ENCODE data around the gene KLHL6. TPM values are rescaled to one million over a fixed set of nuclear protein-coding genes. Genes with fewer than 3 reads are reported as not detected.
A peak's percentile ranks its signal among the peaks of the same experiment; 100 is the strongest.

Gene KLHL6
- total and polyA plus RNA-seq, 2 of the 13 experiments (the other 11 are each of a cell fraction or from before 2014, with no cell fraction given): not detected

- H3K4me2 ChIP-seq (ENCODE audit: low read depth, low read length): no peak overlapping the region
- TF ChIP-seq TBX3 (IDR thresholded peaks at IDR 0.05; ENCODE audit: borderline replicate concordance): no peak
- no peak for TF ChIP-seq ATF5 (CRISPR knock-in tag; IDR thresholded peaks at IDR 0.05; ENCODE audit: low read depth)
- TF ChIP-seq SMYD3 (CRISPR knock-in tag; IDR thresholded peaks at IDR 0.05): no peak
- TF ChIP-seq POGZ (CRISPR knock-in tag; IDR thresholded peaks at IDR 0.05): no peak
- TF ChIP-seq RARG (CRISPR knock-in tag; IDR thresholded peaks at IDR 0.05; ENCODE audit: low read depth): no peak
- TF ChIP-seq RCOR2 (CRISPR knock-in tag; IDR thresholded peaks at IDR 0.05): no peak
- no peak for TF ChIP-seq HDAC2 (CRISPR knock-in tag; IDR thresholded peaks at IDR 0.05)
- no TSS peak for BruUV-seq (replicated peaks)
- in situ Hi-C loops (cut with HindIII; ENCODE audit: extremely low pct_ligation_motif_present, low pct_unique_long_range_greater_than_20kb): no loop called here
- no peaks in the 10 kb centered on the region for H3K4me1 ChIP-seq (ENCODE audit: insufficient read depth, low read length)
- H3K9ac ChIP-seq (ENCODE audit: insufficient read depth, low read depth, low read length): no peak overlapping the region
- H3K27ac ChIP-seq (ENCODE audit: extremely low read length, insufficient read depth, low read length): no peak overlapping the region
- DNase-seq (ENCODE audit: low spot score): no peak
- WGBS (ENCODE audit: low lambda C conversion rate): 56% methylated on average over 4 of the region's 4 CpGs
- ATAC-seq: no peak
- H2AFZ ChIP-seq (ENCODE audit: low read length): no peak overlapping the region
- intact Hi-C loops (cut with micrococcal nuclease; ENCODE audit: unreplicated experiment): no loop called here
- H4K20me1 ChIP-seq (ENCODE audit: insufficient read depth, low read length): no peaks in the 10 kb centered on the region
- H3K36me3 ChIP-seq (replicated peaks in 1 of 2; ENCODE audit: control insufficient read depth in 1 of 2, insufficient read depth in 2 of 2, low read length in 2 of 2): no peaks in the 10 kb centered on the region
- FAIRE-seq: no peak
- no peaks in the 10 kb centered on the region for H3K79me2 ChIP-seq (ENCODE audit: insufficient read depth, low read length)
- CTCF ChIA-PET (ENCODE audit: low intra/inter-chr PET ratio, low total read pairs): no interaction called here
- POLR2A ChIA-PET: no interaction called here
- no peaks in the 10 kb centered on the region for H3K9me3 ChIP-seq (ENCODE audit: low read length)
- H3K27me3 ChIP-seq (ENCODE audit: control insufficient read depth in 1 of 2, insufficient read depth in 2 of 2, low read length in 2 of 2): peaks cover 1 to 10% of the 10 kb centered on the region in 2 experiments; a peak in 3 of 5 replicates
- no peak overlapping the region for H3K4me3 ChIP-seq (replicated peaks in 1 of 3; ENCODE audit: insufficient read depth in 1 of 3, low read depth in 2 of 3, low read length in 3 of 3)
Observed at GRCh38 chr3:183537295-183537730, 18.2 kb downstream of the KLHL6 start.

- intact Hi-C loops (cut with micrococcal nuclease; ENCODE audit: unreplicated experiment): no loop called here
- in situ Hi-C loops (cut with HindIII; ENCODE audit: extremely low pct_ligation_motif_present, low pct_unique_long_range_greater_than_20kb): no loop called here
- ChIA-PET CTCF (ENCODE audit: low intra/inter-chr PET ratio, low total read pairs) (no interaction called here), POLR2A (no interaction called here)
- no peaks in the 10 kb centered on the region for H3K36me3 ChIP-seq (replicated peaks in 1 of 2; ENCODE audit: control insufficient read depth in 1 of 2, insufficient read depth in 2 of 2, low read length in 2 of 2)
- no peak overlapping the region for H2AFZ ChIP-seq (ENCODE audit: low read length)
- no TSS peak for BruUV-seq (replicated peaks)
- H3K27me3 ChIP-seq (ENCODE audit: control insufficient read depth in 1 of 2, insufficient read depth in 2 of 2, low read length in 2 of 2): peaks cover 1 to 10% of the 10 kb centered on the region in 2 experiments; a peak in 3 of 5 replicates
- no peaks in the 10 kb centered on the region for H3K79me2 ChIP-seq (ENCODE audit: insufficient read depth, low read length)
- H3K4me1 ChIP-seq (ENCODE audit: insufficient read depth, low read length): no peaks in the 10 kb centered on the region
- 24% methylated on average over 5 of the region's 9 CpGs for WGBS (ENCODE audit: low lambda C conversion rate)
- H3K4me3 ChIP-seq (replicated peaks in 1 of 3; ENCODE audit: insufficient read depth in 1 of 3, low read depth in 2 of 3, low read length in 3 of 3): no peak overlapping the region
- no peak for DNase-seq (ENCODE audit: low spot score)
- TF ChIP-seq MLLT10 (CRISPR knock-in tag; IDR thresholded peaks at IDR 0.05) (no peak), ZNF629 (CRISPR knock-in tag; conservative IDR thresholded peaks at IDR 0.05) (peak; percentile 46)
- FAIRE-seq: no peak
- H3K4me2 ChIP-seq (ENCODE audit: low read depth, low read length): no peak overlapping the region
- no peak overlapping the region for H3K27ac ChIP-seq (ENCODE audit: extremely low read length, insufficient read depth, low read length)
- ATAC-seq: peak; percentile 61
- no peaks in the 10 kb centered on the region for H3K9me3 ChIP-seq (ENCODE audit: low read length)
- no peak overlapping the region for H3K9ac ChIP-seq (ENCODE audit: insufficient read depth, low read depth, low read length)
- no peaks in the 10 kb centered on the region for H4K20me1 ChIP-seq (ENCODE audit: insufficient read depth, low read length)
Observed at GRCh38 chr3:183536238-183536880, 19.1 kb downstream of the KLHL6 start.

Data from HepG2 (cell line).